ENCODE measurements around the gene ADRM1.

Gene ADRM1

GRCh38 chr20:62356589-62357186 is 53.9 kb downstream of the ADRM1 start:
- no peak for DNase-seq

- DNase-seq: no peak
These were observed 54.4 kb downstream of the ADRM1 start for GRCh38 chr20:62357187-62357667.

- no peak for DNase-seq
These were observed 54.9 kb downstream of the ADRM1 start for GRCh38 chr20:62357681-62358080.

All from CD4-positive, alpha-beta T cell treated with Interferon alpha-2 for 1 hour (primary cell).